Measurements from ENCODE around the gene TCEA2. TPM values are rescaled to one million over a fixed set of nuclear protein-coding genes. Genes with fewer than 3 reads are reported as not detected.

TCEA2 gene
- total and polyA plus RNA-seq, 11 donors, result 19.2 to 52.1 (median 42.6) TPM

- 0 to 2% (median 2%) methylated on average over 1 to 30 of the region's 30 CpGs for WGBS, 4 donors
- Histone ChIP-seq H3K9me3 (no peaks in the 10 kb centered on the region), H3K27ac (peak overlapping the region in 11 of 12 donors; percentile 64 to 93 (median 86)), H3K4me1 (peaks cover 8 to 74% (median 36%) of the 10 kb centered on the region in 12 donors), H3K27me3 (peaks cover 0 to 64% (median 44%) of the 10 kb centered on the region in 9 donors), H3K4me3 (peak overlapping the region; percentile 9 to 62 (median 56)), H3K36me3 (peaks cover 0 to 21% (median 10%) of the 10 kb centered on the region in 9 donors)
- TF ChIP-seq, protein P1, sequence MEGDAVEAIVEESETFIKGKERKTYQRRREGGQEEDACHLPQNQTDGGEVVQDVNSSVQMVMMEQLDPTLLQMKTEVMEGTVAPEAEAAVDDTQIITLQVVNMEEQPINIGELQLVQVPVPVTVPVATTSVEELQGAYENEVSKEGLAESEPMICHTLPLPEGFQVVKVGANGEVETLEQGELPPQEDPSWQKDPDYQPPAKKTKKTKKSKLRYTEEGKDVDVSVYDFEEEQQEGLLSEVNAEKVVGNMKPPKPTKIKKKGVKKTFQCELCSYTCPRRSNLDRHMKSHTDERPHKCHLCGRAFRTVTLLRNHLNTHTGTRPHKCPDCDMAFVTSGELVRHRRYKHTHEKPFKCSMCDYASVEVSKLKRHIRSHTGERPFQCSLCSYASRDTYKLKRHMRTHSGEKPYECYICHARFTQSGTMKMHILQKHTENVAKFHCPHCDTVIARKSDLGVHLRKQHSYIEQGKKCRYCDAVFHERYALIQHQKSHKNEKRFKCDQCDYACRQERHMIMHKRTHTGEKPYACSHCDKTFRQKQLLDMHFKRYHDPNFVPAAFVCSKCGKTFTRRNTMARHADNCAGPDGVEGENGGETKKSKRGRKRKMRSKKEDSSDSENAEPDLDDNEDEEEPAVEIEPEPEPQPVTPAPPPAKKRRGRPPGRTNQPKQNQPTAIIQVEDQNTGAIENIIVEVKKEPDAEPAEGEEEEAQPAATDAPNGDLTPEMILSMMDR (IDR thresholded peaks at IDR 0.05), result no peak
- no peak for TF ChIP-seq POLR2A (IDR thresholded peaks at IDR 0.05)
- intact Hi-C loops (cut with DNase I), result loop anchor here in 9 of 10 donors (2.0 to 10.0 kb wide), 6 partner anchors 19 to 84 kb away; partner anchors contain the start of gene PRPF6 (in 4 of the 9)
- DNase-seq (no peak), ATAC-seq (peak in 2 of 4 donors; percentile 1 to 7)
Observed at GRCh38 chr20:64038224-64038564, 24.8 kb upstream of the TCEA2 start.

GRCh38 chr20:64038565-64039292, 24.3 kb upstream of the TCEA2 start:
- H3K27me3 ChIP-seq, result peaks cover 0 to 64% (median 44%) of the 10 kb centered on the region in 9 donors
- H3K4me1 ChIP-seq, result peaks cover 8 to 74% (median 36%) of the 10 kb centered on the region in 12 donors
- H3K36me3 ChIP-seq, result peaks cover 0 to 16% (median 7%) of the 10 kb centered on the region in 9 donors
- intact Hi-C loops (cut with DNase I), result loop anchor here in 9 of 10 donors (1.0 to 10.0 kb wide), 7 partner anchors 18 to 84 kb away; partner anchors contain the start of gene PRPF6 (in 4 of the 9)
- DNase-seq (peak; percentile 80 to 92 (median 87)), ATAC-seq (peak; percentile 77 to 89 (median 83))
- peak overlapping the region; percentile 9 to 62 (median 56) for H3K4me3 ChIP-seq
- H3K27ac ChIP-seq, result peak overlapping the region; percentile 64 to 93 (median 84)
- no peaks in the 10 kb centered on the region for H3K9me3 ChIP-seq
- no peak for TF ChIP-seq POLR2A (IDR thresholded peaks at IDR 0.05)
- TF ChIP-seq, protein P1 (IDR thresholded peaks at IDR 0.05), result peak; percentile 66 to 81 (median 74)
- 0 to 1% (median 0%) methylated on average over 2 to 91 of the region's 91 CpGs for WGBS, 4 donors

DNA sequence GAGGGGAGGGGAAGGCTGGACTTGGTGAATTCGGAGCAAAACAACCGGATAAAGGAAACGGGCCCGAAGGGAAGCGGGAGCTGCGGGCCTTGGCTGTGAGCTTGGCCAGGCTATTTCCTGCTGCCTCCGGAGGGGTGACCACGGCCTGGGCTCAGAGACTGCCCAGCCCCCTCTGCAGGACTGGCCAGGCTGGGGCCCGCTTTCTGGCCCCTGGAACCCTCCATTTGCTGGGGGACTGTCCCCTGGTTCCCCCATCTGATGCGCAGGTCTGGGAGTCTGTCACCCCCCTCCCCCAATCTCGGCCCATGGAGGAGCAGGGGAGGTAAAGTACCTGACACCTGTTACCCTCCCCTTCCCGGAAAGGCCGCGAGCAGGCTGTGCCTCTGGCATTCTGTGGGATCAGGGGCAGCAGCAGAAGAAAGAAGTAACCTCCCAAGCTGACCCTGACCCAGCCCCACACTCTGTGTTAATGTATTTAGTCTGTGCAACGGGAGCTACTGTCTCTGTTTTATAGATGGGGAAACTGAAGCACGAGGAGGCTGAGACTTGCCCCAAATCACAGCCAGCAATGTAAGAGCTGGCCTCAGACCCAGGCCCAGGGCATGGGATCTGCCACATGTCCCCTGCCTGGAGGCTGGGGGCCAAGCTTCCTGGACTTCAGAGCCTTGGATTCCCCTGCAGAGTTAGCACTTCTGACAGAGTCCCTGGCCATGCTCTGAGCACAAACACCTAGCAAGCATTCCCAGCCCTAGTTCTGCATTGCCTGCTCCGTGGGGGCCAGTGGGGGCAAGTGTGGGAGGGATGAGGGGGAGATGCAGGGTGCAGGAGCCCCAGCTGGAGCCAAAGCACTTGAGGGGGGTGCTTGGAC, 23.5 kb upstream of the TCEA2 start:
- peaks cover 0 to 9% (median 7%) of the 10 kb centered on the region in 9 donors for H3K36me3 ChIP-seq
- H3K9me3 ChIP-seq, result no peaks in the 10 kb centered on the region
- H3K4me1 ChIP-seq, result peaks cover 8 to 68% (median 34%) of the 10 kb centered on the region in 12 donors
- intact Hi-C loops (cut with DNase I), result loop anchor here in 9 of 10 donors (1.0 to 10.0 kb wide), 7 partner anchors 17 to 83 kb away; partner anchors contain the start of gene PRPF6 (in 4 of the 9)
- peaks cover 0 to 64% (median 44%) of the 10 kb centered on the region in 9 donors for H3K27me3 ChIP-seq
- peak overlapping the region; percentile 5 to 93 (median 78) for H3K27ac ChIP-seq
- DNase-seq (peak in 1 of 5 donors; percentile 16), ATAC-seq (peak in 2 of 4 donors; percentile 47 to 52)
- H3K4me3 ChIP-seq, result peak overlapping the region; percentile 9 to 62 (median 56)
- WGBS, 4 donors, result 7 to 12% (median 9%) methylated on average over 8 to 17 of the region's 17 CpGs
- TF ChIP-seq POLR2A (IDR thresholded peaks at IDR 0.05), result no peak
- TF ChIP-seq, protein P1 (IDR thresholded peaks at IDR 0.05), result no peak
